Measurements from ENCODE around the gene PFKL. TPM values are rescaled to one million over a fixed set of nuclear protein-coding genes. Genes with fewer than 3 reads are reported as not detected.
A peak's percentile ranks its signal among the peaks of the same experiment; 100 is the strongest.

PFKL gene
- total and polyA plus RNA-seq, 2 experiments from 2014 or later, result 40.3 to 106 TPM

- Mint-ChIP-seq H3K36me3 (ENCODE audit: low read depth) (no peaks in the 10 kb centered on the region), H3K27me3 (ENCODE audit: insufficient read depth, low read depth, poor library complexity) (peaks cover 33% of the 10 kb centered on the region), H3K4me1 (no peaks in the 10 kb centered on the region; the same call in 2 of the 3 replicates), H3K9me3 (no peaks in the 10 kb centered on the region), H3K27ac (no peak overlapping the region), H3K4me3 (peak overlapping the region; percentile 57; the same call in 2 of the 3 replicates)
- H3K4me2 ChIP-seq, result peak overlapping the region; percentile 73; the same call in 1 of the 2 replicates
- ATAC-seq, result peak; percentile 41
- H3K27me3 ChIP-seq (ENCODE audit: insufficient read depth), result peaks cover 36% of the 10 kb centered on the region
- DNase-seq (ENCODE audit: low spot score), result peak; percentile 62
- no peak overlapping the region for H3K27ac ChIP-seq (ENCODE audit: low read depth)
- H3K79me2 ChIP-seq (replicated peaks; ENCODE audit: insufficient read depth), result no peaks in the 10 kb centered on the region
- H3K36me3 ChIP-seq (ENCODE audit: insufficient read depth), result no peaks in the 10 kb centered on the region
- no peaks in the 10 kb centered on the region for H3K9me2 ChIP-seq (ENCODE audit: insufficient read depth)
- H3F3A ChIP-seq (replicated peaks; ENCODE audit: low read depth), result no peaks in the 10 kb centered on the region
- H3K4me3 ChIP-seq, result peak overlapping the region; percentile 52; the same call in 1 of the 2 replicates
- H4K20me1 ChIP-seq (replicated peaks; ENCODE audit: insufficient read depth), result no peaks in the 10 kb centered on the region
- peak overlapping the region; percentile 78 for H2AFZ ChIP-seq
- no peaks in the 10 kb centered on the region; the same call in 1 of the 2 replicates for H3K4me1 ChIP-seq (ENCODE audit: insufficient read depth)
- TF ChIP-seq CREB1 (CRISPR knock-in tag; IDR thresholded peaks at IDR 0.05; ENCODE audit: low read depth) (no peak), EZH2 (IDR thresholded peaks at IDR 0.05; ENCODE audit: low read depth, unreplicated experiment) (peak; percentile 45), NANOG (IDR thresholded peaks at IDR 0.05; ENCODE audit: borderline replicate concordance) (no peak)
These were observed 50.3 kb downstream of the PFKL start for GRCh38 chr21:44349847-44350772.

- peak overlapping the region; percentile 83; the same call in 1 of the 2 replicates for H2AFZ ChIP-seq
- TF ChIP-seq EZH2 (IDR thresholded peaks at IDR 0.05; ENCODE audit: low read depth, unreplicated experiment) (peak; percentile 45), ETS1 (IDR thresholded peaks at IDR 0.05) (no peak), CTCF (conservative IDR thresholded peaks at IDR 0.05; ENCODE audit: low read depth in 2 of 2) (peak in 1 of 2 experiments; percentile 28; a peak in 1 of 4 replicates), CREB1 (CRISPR knock-in tag; IDR thresholded peaks at IDR 0.05; ENCODE audit: low read depth) (no peak), NANOG (IDR thresholded peaks at IDR 0.05; ENCODE audit: borderline replicate concordance) (no peak), STAT1 (IDR thresholded peaks at IDR 0.05; ENCODE audit: unreplicated experiment) (no peak), ZNF331 (CRISPR knock-in tag; IDR thresholded peaks at IDR 0.05; ENCODE audit: low read depth) (no peak), REST (IDR thresholded peaks at IDR 0.05; ENCODE audit: unreplicated experiment) (no peak), EZH2phosphoT487 (IDR thresholded peaks at IDR 0.05; ENCODE audit: unreplicated experiment) (no peak), POLR2AphosphoS5 (IDR thresholded peaks at IDR 0.05; ENCODE audit: low read depth) (no peak), JUNB (IDR thresholded peaks at IDR 0.05; ENCODE audit: unreplicated experiment) (no peak)
These were observed 51.1 kb downstream of the PFKL start for GRCh38 chr21:44350773-44351481.

More at GRCh38 chr21:44350773-44351481, 51.1 kb downstream of the PFKL start:
- no peaks in the 10 kb centered on the region; the same call in 2 of the 3 replicates for H3K4me1 Mint-ChIP-seq
- peak overlapping the region; percentile 57 for H3K4me3 Mint-ChIP-seq
- H3K9me3 Mint-ChIP-seq, result no peaks in the 10 kb centered on the region
- H3K4me1 ChIP-seq (ENCODE audit: insufficient read depth), result no peaks in the 10 kb centered on the region; the same call in 1 of the 2 replicates
- DNase-seq (ENCODE audit: low spot score) (no peak), ATAC-seq (peak; percentile 65)
- H3K27me3 Mint-ChIP-seq (ENCODE audit: insufficient read depth, low read depth, poor library complexity), result peaks cover 33% of the 10 kb centered on the region
- H3K79me2 ChIP-seq (replicated peaks; ENCODE audit: insufficient read depth), result no peaks in the 10 kb centered on the region
- H3K4me2 ChIP-seq, result peak overlapping the region; percentile 73
- H3K36me3 Mint-ChIP-seq (ENCODE audit: low read depth), result no peaks in the 10 kb centered on the region
- H3K27ac Mint-ChIP-seq, result no peak overlapping the region
- H3K4me3 ChIP-seq, result peak overlapping the region; percentile 52
- H3K27me3 ChIP-seq (ENCODE audit: insufficient read depth), result peaks cover 36% of the 10 kb centered on the region
- H4K20me1 ChIP-seq (replicated peaks; ENCODE audit: insufficient read depth), result no peaks in the 10 kb centered on the region
- H3K27ac ChIP-seq (ENCODE audit: low read depth), result no peak overlapping the region
- H3K9me2 ChIP-seq (ENCODE audit: insufficient read depth), result no peaks in the 10 kb centered on the region
- no peaks in the 10 kb centered on the region for H3K36me3 ChIP-seq (ENCODE audit: insufficient read depth)
- H3F3A ChIP-seq (replicated peaks; ENCODE audit: low read depth), result no peaks in the 10 kb centered on the region
